Measurements from ENCODE around the gene TK2. TPM values are rescaled to one million over a fixed set of nuclear protein-coding genes. Genes with fewer than 3 reads are reported as not detected.

The TK2 gene
- total and polyA plus RNA-seq, 7 donors: 4.0 to 14.7 (median 10.0) TPM

DNA sequence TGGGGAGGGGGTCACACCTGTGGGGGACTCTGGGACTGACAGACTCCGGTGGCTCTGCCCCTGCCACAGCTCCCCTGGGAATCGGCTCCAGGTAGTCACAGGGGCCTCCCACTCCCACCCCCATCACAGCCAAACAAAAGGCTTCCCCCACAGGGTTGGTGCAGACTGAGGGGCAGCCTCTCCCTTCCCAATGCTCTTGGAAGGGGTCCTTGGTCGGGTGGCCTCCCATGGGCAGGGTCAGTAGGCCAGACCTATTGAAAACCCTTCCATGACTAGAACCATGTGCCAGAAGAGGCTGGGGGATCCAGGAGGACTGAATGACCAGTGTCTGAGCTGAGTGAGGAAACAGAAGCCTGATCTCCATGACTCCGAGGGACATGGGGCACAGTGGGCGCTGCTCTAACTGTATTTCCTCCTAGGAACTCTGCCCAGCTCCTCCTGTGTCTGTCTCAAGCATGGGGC, 28.6 kb downstream of the TK2 start:
- intact Hi-C loops (cut with DNase I): no loop called here
- no peaks in the 10 kb centered on the region for H3K27me3 ChIP-seq (ENCODE audit: insufficient read depth in 3 of 3, low read length in 2 of 3)
- H3K27ac ChIP-seq: no peak overlapping the region
- H3K36me3 ChIP-seq (ENCODE audit: insufficient read depth in 1 of 2, low read depth in 1 of 2): peaks cover 0 to 34% of the 10 kb centered on the region in 2 donors
- TF ChIP-seq CTCF (IDR thresholded peaks at IDR 0.05): no peak
- no peak for ATAC-seq
- H3K4me3 ChIP-seq: no peak overlapping the region
- no peaks in the 10 kb centered on the region for H3K9me3 ChIP-seq
- peaks cover 39% of the 10 kb centered on the region for H3K4me1 ChIP-seq
- WGBS, 3 donors: 88 to 99% (median 97%) methylated on average over 5 of the region's 5 CpGs
- no peak for DNase-seq

GRCh38 chr16:66520406-66521170, 29.3 kb downstream of the TK2 start:
- 71 to 77% (median 74%) methylated on average over 14 of the region's 14 CpGs for WGBS, 3 donors
- Histone ChIP-seq H3K4me3 (no peak overlapping the region), H3K9me3 (no peaks in the 10 kb centered on the region), H3K27me3 (ENCODE audit: insufficient read depth in 3 of 3, low read length in 2 of 3) (no peaks in the 10 kb centered on the region), H3K4me1 (peaks cover 46% of the 10 kb centered on the region), H3K36me3 (ENCODE audit: insufficient read depth in 1 of 2, low read depth in 1 of 2) (peaks cover 0 to 31% of the 10 kb centered on the region in 2 donors), H3K27ac (peak overlapping the region; percentile 41)
- no peak for ATAC-seq
- intact Hi-C loops (cut with DNase I): no loop called here
- peak in 1 of 2 donors; percentile 66 for DNase-seq
- no peak for TF ChIP-seq CTCF (IDR thresholded peaks at IDR 0.05)

DNA sequence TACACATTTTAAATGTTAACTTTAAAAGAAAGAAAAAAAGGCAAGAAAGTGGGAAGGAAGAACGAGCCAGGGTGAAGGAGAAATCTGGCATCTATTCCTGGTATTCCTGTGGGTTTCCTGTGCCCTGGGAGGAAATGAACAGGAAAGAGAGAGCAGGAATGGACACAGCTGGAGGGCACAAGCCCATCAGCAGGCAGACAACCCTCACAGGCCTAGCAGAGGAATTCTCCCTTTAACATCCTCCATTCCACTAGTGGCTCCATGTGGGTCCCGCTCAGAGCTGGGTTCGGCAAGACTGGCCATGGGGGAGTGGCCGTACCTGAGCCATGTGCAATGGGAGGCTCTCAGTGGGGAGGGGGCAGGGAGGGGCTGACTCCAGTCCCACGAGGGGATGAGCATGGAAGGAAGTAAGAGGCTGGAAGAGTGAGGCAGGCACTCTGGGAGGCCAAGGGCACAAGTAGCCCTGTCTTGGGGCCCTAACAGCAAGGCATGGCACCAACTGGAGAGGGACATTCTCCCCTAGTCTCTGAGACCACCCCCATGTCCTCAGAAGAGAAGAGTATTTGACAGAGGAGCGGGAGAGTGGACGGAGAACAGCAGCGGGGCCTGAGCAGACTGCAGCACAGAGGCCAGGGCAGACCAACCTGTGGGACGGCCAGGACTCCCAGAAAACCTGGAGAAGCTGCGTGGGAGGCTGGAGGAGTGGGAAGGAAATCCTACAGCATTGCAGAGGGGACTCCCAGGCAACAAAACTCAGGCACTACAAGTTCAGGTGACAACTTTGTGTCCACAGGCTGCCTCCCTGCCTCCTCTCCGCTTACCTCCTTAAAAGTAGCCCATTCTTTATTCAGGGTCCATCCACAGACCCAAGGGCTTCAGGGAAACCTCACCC, 30.2 kb downstream of the TK2 start:
- H3K27me3 ChIP-seq (ENCODE audit: insufficient read depth in 3 of 3, low read length in 2 of 3): no peaks in the 10 kb centered on the region
- H3K36me3 ChIP-seq (ENCODE audit: insufficient read depth in 1 of 2, low read depth in 1 of 2): peaks cover 0 to 28% of the 10 kb centered on the region in 2 donors
- peak overlapping the region; percentile 41 for H3K27ac ChIP-seq
- TF ChIP-seq CTCF (IDR thresholded peaks at IDR 0.05): no peak
- H3K9me3 ChIP-seq: no peaks in the 10 kb centered on the region
- 81 to 84% (median 82%) methylated on average over 11 of the region's 11 CpGs for WGBS, 3 donors
- no peak for ATAC-seq
- intact Hi-C loops (cut with DNase I): loop anchor here in 1 of 2 donors (5.0 kb wide), 1 partner anchor 33 kb away; the partner anchor contains the start of genes CKLF and TK2
- DNase-seq: no peak
- H3K4me3 ChIP-seq: no peak overlapping the region
- peaks cover 49% of the 10 kb centered on the region for H3K4me1 ChIP-seq

- Histone ChIP-seq H3K9me3 (no peaks in the 10 kb centered on the region), H3K27me3 (ENCODE audit: insufficient read depth in 3 of 3, low read length in 2 of 3) (no peaks in the 10 kb centered on the region), H3K4me1 (peaks cover 55% of the 10 kb centered on the region), H3K4me3 (peak overlapping the region; percentile 58), H3K36me3 (ENCODE audit: insufficient read depth in 1 of 2, low read depth in 1 of 2) (peaks cover 0 to 30% of the 10 kb centered on the region in 2 donors), H3K27ac (peak overlapping the region; percentile 99)
- TF ChIP-seq CTCF (IDR thresholded peaks at IDR 0.05): no peak
- ATAC-seq: no peak
- peak in 1 of 2 donors; percentile 68 for DNase-seq
- 69 to 75% (median 72%) methylated on average over 8 of the region's 8 CpGs for WGBS, 3 donors
- intact Hi-C loops (cut with DNase I): loop anchor here in 1 of 2 donors (5.0 kb wide), 1 partner anchor 35 kb away; the partner anchor contains the start of genes CKLF and TK2
Measured at GRCh38 chr16:66517586-66518263, 32.2 kb downstream of the TK2 start.
